GM21367 (cell line): ENCODE results near the gene OTOR.
A peak's percentile ranks its signal among the peaks of the same experiment; 100 is the strongest.

Experiments
- ATAC-seq: cut with Tn5 transposase; IDR thresholded peaks from one replicate; pipeline ENCODE4 v1.9.1; 2021; ENCODE audit not compliant: unreplicated experiment

The OTOR gene

DNA sequence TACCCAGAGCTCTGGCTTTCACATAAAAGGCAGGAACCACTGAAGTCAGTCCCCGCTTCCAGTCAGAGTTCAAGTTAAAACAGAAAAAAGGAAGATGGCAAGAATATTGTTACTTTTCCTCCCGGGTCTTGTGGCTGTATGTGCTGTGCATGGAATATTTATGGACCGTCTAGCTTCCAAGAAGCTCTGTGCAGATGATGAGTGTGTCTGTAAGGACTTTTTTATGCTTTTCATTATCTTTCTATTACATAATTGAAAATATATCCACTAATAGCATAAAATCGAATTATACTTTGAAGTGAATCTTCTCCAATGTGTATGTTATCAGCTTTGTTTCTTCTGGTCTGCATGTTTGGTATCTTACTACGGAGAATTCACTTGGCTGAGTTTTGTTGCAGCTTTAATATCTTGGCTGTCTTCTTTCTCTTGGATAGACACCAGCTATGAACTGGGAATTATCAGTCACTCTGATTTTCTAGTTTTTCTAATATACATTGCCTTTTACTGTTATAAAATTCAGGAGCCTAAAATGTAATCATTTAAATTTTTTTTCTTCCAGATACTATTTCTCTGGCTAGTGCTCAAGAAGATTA is at the start of gene OTOR:
Gene OTOR (plus strand): TSS at position 51 of the 593 bp plus-strand sequence. CDS start 44 bp downstream, at position 95.
- ATAC-seq = no peak

DNA sequence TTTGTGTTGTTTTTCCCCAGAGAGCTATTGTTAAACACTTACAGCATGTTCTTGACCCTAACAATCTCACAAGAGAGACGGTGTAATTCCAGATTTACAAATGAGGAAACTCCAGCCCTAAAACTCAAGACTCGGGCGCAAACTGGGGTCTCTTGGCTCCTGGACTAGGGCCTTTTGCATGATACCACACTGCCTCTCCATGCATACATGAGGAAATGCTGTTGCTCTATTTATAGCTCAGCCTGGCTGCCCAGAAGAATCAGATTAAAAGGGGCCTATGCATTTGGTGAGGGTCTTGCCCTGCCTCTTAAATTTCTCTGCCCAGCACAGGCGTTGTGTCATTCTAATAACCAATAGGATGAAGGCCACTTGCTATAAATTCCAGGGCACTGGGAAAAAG is 48.9 kb upstream of the OTOR start:
- no peak for ATAC-seq

DNA sequence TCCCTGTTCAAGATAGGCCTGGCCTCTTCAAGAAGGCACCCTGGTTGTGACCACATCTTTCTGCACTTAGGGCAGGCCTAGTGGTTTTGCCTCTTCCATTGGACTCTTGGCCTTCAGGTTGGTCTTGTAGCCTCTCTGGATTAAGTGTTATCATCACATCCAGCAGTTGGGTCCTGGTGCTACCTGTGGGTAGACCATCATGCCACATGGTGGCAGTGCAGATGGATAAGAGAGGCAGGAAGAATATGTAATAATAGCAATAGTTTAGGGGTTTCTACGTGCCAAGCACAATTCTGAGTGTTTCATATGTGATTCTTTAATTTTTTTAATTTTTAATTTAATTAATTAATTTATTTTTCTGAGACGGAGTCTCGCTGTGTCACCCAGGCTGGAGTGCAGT is 46.9 kb upstream of the OTOR start:
- peak; percentile 82 for ATAC-seq

- ATAC-seq = no peak
Observed at GRCh38 chr20:16703570-16703969, 44.6 kb upstream of the OTOR start.

- ATAC-seq = peak; percentile 64
Observed at GRCh38 chr20:16707674-16708073, 40.5 kb upstream of the OTOR start.

GRCh38 chr20:16708602-16709001 is 39.6 kb upstream of the OTOR start:
- ATAC-seq = no peak

DNA sequence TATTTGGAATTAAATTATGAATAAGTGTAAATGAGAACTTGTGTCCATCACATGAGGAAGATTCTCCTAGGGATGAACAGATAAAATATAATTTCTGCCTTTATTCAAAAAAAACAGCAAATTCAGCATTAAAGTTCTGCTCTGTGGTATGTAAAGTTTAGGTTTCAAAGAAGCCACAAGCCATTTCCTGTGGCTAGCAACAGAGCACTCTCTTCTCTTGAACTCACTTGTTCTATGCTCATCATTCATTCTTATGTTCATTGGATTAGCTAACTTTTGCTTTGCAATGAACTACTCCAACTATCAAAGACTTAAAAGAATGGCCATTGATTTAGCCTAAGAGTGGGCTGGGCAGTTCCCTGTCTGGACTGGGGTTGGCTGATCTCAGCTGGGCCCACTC is 39.1 kb upstream of the OTOR start:
- peak; percentile 87 for ATAC-seq

GRCh38 chr20:16710781-16711180 is 37.4 kb upstream of the OTOR start:
- peak; percentile 44 for ATAC-seq

DNA sequence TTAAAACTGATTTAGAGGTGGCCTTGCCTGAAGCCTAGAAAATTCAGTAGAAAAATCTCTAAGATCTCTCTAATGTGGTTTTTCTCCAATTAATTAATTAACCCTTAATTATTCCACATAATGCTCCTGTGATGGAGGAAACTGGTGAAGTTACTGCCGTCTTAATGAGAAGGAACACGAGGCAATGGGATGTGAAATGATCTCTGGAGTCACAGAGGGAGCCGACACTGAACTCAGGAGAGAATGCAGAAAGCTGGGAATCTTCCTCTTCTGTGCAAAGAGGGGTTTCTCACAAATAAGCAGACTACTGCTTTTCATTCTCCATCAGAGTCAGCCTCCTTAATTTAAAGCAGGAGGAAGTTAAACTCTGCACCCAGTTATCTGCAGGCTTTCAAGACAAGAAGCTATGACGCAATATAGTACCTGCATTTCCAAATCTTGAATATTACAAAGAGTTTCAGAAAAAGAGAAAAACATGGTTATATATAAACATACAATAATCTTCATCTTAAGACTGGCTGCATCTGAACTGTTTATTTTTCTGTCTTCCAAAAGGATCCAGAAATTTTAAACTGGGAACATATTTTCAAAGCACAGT is 36.4 kb upstream of the OTOR start:
- no peak for ATAC-seq

DNA sequence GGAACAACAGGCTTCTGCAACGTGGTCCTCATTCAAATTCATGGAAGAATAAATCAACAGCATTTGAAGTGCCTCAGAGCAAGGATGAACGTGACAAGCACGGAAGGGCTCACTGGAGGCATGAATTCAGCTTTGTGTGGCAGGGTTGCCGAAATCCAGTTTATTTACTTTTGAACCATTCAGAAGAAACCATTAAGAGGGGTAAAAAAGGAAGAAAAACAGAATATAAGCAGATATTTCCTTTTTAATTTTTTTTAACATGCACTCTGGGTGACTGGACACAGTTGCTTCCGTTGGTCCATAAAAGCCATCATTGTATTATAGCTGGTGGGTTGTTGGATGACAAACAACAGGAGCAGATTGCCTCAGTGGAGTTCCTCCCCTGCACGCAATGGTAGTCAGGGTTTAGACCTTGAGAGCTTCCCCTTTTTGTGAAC is 35.6 kb upstream of the OTOR start:
- ATAC-seq = no peak

GRCh38 chr20:16713066-16713465 is 35.1 kb upstream of the OTOR start:
- no peak for ATAC-seq

DNA sequence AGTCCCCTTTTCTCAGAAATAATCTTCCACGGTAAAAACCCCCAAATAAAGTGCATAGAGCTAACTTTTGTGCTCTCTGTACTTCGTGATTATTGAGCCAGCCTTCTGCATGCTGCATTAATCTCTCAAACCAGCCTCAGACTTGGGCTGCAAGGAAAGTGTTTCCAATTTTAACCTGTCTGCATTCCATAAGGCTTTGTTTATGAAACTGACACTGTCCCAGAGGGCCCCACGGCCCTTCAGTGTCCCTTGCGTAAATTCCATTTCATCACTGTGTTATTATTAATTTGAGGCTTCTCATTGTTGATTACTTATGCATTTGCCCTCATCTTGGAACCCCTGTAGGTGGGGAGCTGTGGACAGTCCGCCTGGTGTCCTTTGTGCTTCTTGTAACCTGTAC is 33.9 kb upstream of the OTOR start:
- no peak for ATAC-seq

GRCh38 chr20:16714751-16715150 is 33.4 kb upstream of the OTOR start:
- ATAC-seq = no peak

- ATAC-seq = no peak
Observed at GRCh38 chr20:16719421-16719820, 28.7 kb upstream of the OTOR start.

DNA sequence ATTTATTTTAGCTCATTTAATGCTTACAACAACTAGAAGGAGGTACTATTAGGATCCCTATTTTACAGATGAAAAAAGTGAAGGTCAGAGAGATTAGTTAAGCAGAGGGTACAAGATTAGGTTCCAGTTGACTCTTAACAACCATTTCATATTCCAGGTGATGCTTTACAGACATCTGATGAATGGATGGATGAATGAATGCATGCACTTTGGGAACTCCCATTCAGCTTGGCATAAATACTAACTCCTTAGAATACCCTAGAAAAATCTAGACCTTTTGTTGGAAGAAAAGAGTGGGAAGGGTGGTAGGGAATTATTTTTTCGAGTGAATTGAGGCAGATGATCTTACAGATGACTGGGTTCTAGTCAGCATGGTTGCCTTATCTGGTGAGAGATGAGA is 19.1 kb upstream of the OTOR start:
- no peak for ATAC-seq

- ATAC-seq = peak; percentile 97
Observed at GRCh38 chr20:16729565-16730460, 18.3 kb upstream of the OTOR start, which contains the start of gene SNRPB2. TSS of gene SNRPB2 (plus strand) at chr20:16730026. CDS start at chr20:16731703, 1,677 bp downstream.

DNA sequence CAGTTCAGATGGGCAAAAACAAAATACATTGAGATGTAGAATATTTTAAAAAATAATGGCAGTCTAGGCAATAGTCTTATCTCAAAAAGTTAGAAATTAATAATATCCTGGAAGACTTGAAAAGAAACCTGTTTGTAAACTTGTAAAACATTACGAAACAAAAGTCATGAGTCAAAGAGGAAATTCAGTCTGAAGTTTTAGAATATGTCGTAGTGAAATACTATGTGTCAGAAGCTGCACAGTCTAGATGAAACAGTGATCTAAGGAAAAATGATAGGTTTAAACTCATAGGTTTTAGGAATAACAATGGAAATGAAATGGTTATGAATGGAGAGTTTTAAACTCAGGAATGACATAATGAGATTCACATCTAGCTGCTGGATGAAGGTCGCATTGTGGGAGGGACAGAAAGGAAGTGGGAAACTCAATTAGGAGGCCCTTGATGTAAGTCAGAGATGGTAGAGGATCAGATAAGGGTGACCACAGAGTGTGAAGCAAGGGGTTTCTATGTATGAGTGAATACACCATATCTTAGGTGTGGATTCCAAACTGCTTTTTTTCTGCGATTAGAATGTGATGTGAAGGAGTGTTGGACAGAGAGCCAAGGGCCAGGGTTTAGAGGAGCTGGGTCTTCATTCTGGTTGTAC is 15.5 kb upstream of the OTOR start:
- ATAC-seq = no peak

GRCh38 chr20:16740365-16741072 is 7.6 kb upstream of the OTOR start:
- ATAC-seq = no peak

GRCh38 chr20:16744178-16744807 is 3.9 kb upstream of the OTOR start:
- no peak for ATAC-seq

DNA sequence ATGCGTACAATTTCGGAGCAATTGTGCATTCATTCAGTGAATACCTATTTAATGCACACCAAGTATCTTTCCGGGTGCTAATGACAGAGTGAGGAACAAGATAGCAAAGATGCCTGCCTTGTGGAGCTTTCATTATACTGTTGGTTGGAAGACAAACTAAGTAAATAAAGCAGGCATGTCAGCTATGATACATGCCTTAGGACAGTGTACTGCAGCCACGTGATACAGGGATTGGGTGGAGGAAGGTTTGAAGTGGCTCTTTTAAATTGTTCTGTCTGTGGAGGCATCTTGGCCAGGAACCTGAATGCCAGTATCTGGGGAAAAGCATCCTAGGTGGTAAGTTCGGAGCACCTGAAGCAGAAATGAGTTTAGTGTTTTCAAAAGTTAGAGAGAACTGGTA is 3.0 kb upstream of the OTOR start:
- ATAC-seq = no peak
